Stimulated activated CD8-positive, alpha-beta memory T cell treated with anti-CD3 and anti-CD28 coated beads, Interleukin-4, amount 100 ng/mL, for 1 hour (primary cell): ENCODE data around the gene LMNTD2.
A peak's percentile ranks its signal among the peaks of the same experiment; 100 is the strongest.

Source experiments
- DNase-seq, 2 donors: peaks; one replicate each; pipeline ENCODE4 v3.0.0-alpha.2; 2020; ENCODE audit warnings: low read depth in 2 of 2, low spot score in 1 of 2

LMNTD2 gene

GRCh38 chr11:560305-561147 is at the start of gene LMNTD2, which contains the start of gene RASSF7:
TSS of gene LMNTD2 (minus strand) at chr11:560738. CDS start at chr11:560716, 22 bp downstream.
TSS of gene RASSF7 (plus strand) at chr11:560970. CDS start at chr11:561769, 799 bp downstream.
- peak; percentile 90 to 93 for DNase-seq

GRCh38 chr11:609341-609811 is 48.8 kb upstream of the LMNTD2 start:
- no peak for DNase-seq

DNA sequence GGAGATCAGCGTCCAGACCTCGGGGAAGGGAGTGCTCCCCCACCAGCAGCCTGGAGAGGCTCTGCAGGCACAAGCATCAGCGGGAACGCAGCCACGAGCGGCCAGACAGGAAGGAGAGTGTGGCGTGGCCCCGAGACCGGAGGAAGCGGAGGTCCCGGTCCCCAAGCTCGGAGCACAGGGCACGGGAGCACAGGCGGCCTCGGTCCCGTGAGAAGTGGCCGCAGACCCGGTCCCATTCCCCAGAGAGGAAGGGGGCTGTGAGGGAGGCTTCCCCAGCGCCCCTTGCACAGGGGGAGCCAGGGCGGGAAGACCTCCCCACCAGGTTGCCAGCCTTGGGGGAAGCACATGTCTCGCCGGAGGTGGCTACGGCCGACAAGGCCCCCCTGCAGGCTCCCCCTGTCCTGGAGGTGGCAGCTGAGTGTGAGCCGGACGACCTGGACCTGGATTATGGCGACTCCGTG is 48.3 kb upstream of the LMNTD2 start:
- DNase-seq = no peak

GRCh38 chr11:607971-608659 is 47.6 kb upstream of the LMNTD2 start:
- no peak for DNase-seq

- no peak for DNase-seq
These were observed 46.7 kb upstream of the LMNTD2 start for GRCh38 chr11:607020-607780.

DNA sequence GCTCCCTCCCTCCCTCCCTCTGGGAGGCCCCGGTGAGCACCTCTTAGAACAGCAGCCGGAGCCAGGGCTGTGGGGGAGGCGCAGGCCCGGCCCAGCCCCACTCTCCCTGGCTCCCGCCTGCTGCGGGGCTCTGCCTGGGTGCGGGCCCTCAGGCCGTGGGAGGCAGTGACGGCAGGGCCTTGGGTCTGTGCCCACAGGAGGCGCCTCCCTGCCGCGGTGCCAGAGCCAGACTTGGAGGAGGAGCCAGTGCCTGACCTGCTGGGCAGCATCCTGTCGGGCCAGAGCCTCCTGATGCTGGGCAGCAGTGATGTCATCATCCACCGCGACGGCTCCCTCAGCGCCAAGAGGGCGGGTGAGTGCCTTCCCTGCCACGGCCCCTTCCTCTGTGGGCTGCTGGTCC is 45.7 kb upstream of the LMNTD2 start:
- no peak for DNase-seq

GRCh38 chr11:605286-606129 is 45.0 kb upstream of the LMNTD2 start:
- DNase-seq = no peak

GRCh38 chr11:603154-603553 is 42.6 kb upstream of the LMNTD2 start:
- DNase-seq = no peak

DNA sequence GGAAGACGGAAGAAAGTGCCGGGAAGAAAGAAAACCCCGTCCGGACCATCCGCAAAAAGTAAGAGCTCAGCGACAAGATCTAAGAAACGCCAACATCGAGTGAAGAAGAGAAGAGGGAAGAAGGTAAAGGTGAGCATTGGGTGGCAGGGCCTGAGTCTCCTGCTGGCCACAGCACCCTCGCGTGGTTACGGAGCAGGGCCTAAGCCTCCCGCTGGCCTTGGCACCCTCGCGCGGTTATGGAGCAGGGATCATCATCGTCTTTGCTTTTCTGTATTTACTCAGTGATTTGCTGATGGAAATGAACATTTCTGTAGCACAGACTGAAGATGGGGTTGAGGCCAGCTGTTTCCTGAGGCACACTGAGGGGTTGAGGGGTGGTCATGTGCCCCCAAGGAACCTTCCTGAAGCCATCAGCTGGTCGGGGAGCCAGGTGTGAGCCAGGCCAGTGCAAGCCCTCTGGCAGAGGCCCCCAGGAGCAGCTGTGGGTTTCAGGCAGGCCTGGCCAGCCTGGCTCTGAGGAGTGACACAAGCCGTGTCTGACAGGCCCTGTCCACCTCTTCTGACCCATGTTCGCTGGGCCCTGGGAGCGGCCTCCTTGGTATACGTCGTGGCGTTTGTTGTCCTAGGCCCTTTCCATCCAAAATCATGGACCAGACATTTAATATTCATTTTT is 41.2 kb upstream of the LMNTD2 start:
- DNase-seq = no peak

GRCh38 chr11:598005-598680 is 37.6 kb upstream of the LMNTD2 start:
- DNase-seq = no peak

GRCh38 chr11:597166-597725 is 36.7 kb upstream of the LMNTD2 start:
- no peak for DNase-seq

- no peak for DNase-seq
These were observed 35.8 kb upstream of the LMNTD2 start for GRCh38 chr11:596374-596773.

- no peak for DNase-seq
These were observed 34.9 kb upstream of the LMNTD2 start for GRCh38 chr11:595400-595799.

- DNase-seq = no peak
These were observed 32.8 kb upstream of the LMNTD2 start for GRCh38 chr11:593347-593746.

- DNase-seq = no peak
These were observed 32.4 kb upstream of the LMNTD2 start for GRCh38 chr11:592918-593317.

DNA sequence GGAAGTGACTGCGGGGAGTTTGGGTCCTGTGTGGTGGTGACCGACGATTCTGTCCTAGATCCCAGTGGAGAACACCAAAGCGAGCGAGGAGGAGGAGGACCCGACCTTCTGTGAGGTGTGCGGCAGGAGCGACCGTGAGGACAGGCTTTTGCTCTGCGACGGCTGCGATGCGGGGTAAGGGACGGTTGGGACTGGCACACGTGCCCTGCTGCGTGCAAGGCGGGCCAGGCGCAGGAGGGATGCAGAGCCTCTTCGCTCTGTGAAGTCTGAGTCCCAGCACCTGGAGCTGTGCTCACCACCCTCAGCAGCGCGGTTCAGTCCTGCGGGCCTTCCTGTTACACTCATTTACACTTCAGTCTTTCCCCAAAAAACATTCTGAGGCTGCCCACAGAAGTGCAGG is 32.0 kb upstream of the LMNTD2 start:
- DNase-seq = no peak

GRCh38 chr11:590997-591396 is 30.5 kb upstream of the LMNTD2 start:
- no peak for DNase-seq

GRCh38 chr11:589798-590197 is 29.3 kb upstream of the LMNTD2 start:
- no peak for DNase-seq

GRCh38 chr11:587978-588380 is 27.4 kb upstream of the LMNTD2 start:
- peak; percentile 37 to 50 for DNase-seq
